Inferior parietal cortex (tissue), 1 donor: ENCODE data around the gene SMIM44.

Experiments
- DNase-seq: peaks from one replicate; pipeline ENCODE4 v3.0.0-alpha.2; 2016; ENCODE audit errors: extremely low spot score

Gene SMIM44

GRCh38 chr19:3500429-3501101, 17.3 kb upstream of the SMIM44 start, which contains the start of gene DOHH:
DOHH (minus strand) TSS chr19:3500674; CDS start chr19:3496814, 3,860 bp downstream.
- DNase-seq: peak; percentile 99

GRCh38 chr19:3499738-3500428, 16.6 kb upstream of the SMIM44 start:
- no peak for DNase-seq

GRCh38 chr19:3497757-3498520, 14.7 kb upstream of the SMIM44 start:
- DNase-seq: no peak

GRCh38 chr19:3496392-3497273, 13.4 kb upstream of the SMIM44 start:
- DNase-seq: no peak

GRCh38 chr19:3494559-3494958, 11.3 kb upstream of the SMIM44 start:
- DNase-seq: no peak

- DNase-seq: peak; percentile 80
These were observed 10.8 kb upstream of the SMIM44 start for GRCh38 chr19:3494051-3494450.

GRCh38 chr19:3493651-3494050, 10.4 kb upstream of the SMIM44 start:
- DNase-seq: no peak

GRCh38 chr19:3492919-3493318, 9.7 kb upstream of the SMIM44 start:
- no peak for DNase-seq

- no peak for DNase-seq
These were observed 9.0 kb upstream of the SMIM44 start for GRCh38 chr19:3492131-3492839.

- DNase-seq: no peak
These were observed 8.3 kb upstream of the SMIM44 start for GRCh38 chr19:3491396-3492119.

- no peak for DNase-seq
These were observed 575 bp downstream of the SMIM44 start for GRCh38 chr19:3482507-3483225.

- DNase-seq: no peak
These were observed 1.8 kb downstream of the SMIM44 start for GRCh38 chr19:3481241-3482090.

GRCh38 chr19:3480383-3481091, 2.7 kb downstream of the SMIM44 start, which contains the start of gene SMIM24:
SMIM24 (minus strand) TSS chr19:3480525; CDS start chr19:3480463, 62 bp downstream.
- no peak for DNase-seq

GRCh38 chr19:3479834-3480215, 3.4 kb downstream of the SMIM44 start:
- DNase-seq: no peak

- DNase-seq: no peak
These were observed 3.9 kb downstream of the SMIM44 start for GRCh38 chr19:3479177-3479833.

GRCh38 chr19:3478409-3479176, 4.6 kb downstream of the SMIM44 start:
- no peak for DNase-seq

- DNase-seq: no peak
These were observed 5.3 kb downstream of the SMIM44 start for GRCh38 chr19:3477951-3478350.
